Measurements from ENCODE around the gene ABCC1.

DNA sequence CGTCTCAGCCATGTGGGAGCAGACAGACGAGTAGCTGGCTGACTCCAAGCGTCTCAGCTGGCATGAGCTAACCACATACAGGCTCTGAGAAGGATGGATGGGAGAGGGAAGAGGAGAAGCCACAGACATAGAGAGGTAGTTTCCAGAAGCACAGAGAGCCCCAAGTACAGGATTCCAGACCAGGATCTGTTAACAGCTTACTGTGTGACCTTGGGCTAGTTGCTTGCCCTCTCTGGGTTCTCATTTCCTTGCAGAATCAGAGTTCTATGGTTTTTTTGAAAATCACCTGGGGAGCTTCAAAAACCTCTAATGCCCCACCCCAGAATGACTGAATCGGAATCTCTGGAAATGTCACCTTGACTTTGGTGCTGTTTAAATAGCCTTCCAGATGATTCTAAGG is 213.7 kb downstream of the ABCC1 start:
- TF ChIP-seq, protein P1, sequence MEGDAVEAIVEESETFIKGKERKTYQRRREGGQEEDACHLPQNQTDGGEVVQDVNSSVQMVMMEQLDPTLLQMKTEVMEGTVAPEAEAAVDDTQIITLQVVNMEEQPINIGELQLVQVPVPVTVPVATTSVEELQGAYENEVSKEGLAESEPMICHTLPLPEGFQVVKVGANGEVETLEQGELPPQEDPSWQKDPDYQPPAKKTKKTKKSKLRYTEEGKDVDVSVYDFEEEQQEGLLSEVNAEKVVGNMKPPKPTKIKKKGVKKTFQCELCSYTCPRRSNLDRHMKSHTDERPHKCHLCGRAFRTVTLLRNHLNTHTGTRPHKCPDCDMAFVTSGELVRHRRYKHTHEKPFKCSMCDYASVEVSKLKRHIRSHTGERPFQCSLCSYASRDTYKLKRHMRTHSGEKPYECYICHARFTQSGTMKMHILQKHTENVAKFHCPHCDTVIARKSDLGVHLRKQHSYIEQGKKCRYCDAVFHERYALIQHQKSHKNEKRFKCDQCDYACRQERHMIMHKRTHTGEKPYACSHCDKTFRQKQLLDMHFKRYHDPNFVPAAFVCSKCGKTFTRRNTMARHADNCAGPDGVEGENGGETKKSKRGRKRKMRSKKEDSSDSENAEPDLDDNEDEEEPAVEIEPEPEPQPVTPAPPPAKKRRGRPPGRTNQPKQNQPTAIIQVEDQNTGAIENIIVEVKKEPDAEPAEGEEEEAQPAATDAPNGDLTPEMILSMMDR (IDR thresholded peaks at IDR 0.05) = no peak
- no peak for TF ChIP-seq POLR2A (IDR thresholded peaks at IDR 0.05)
- TF ChIP-seq EP300 (IDR thresholded peaks at IDR 0.05) = no peak
